ENCODE data around the gene KDM2B.
A peak's percentile ranks its signal among the peaks of the same experiment; 100 is the strongest.

Gene KDM2B

DNA sequence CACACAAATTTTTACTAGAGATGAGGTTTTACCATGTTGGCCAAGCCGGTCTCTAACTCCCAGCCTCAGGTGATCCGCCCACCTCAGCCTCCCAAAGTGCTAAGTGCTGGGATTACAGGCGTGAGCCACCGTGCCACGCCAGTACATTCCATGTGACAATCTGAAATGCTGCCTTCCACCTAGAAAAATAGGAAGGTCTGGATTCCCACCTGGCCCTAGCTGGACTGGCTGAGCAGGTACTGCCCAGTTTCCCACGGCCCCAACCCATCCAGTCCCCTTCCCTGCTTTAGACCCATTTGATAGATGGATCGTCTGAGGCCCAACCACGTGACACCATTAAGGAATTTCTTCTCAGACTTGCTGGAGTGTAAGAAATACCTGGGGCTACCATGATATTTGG is 55.4 kb downstream of the KDM2B start:
- no peak for DNase-seq

GRCh38 chr12:121524196-121524916 is 56.5 kb downstream of the KDM2B start:
- DNase-seq, result peak; percentile 71

DNA sequence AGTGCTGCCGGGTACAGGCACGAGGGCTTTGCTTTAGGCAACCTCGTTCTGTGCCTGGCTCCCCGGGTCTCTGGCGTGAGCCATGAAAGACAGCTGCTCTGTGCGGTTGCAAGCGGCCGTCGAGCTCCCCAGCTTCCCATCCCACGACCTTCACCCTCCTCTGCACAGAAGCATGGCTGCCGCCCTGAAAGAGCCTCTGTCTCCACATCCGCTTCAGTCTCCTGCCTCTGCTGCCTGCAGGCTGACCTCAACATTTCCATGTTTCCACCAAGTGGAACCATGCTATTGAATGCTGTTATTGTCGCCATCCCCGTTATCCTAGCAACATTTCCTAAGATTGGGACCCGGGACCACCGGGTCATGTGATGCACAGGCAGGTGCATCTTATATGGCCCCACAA is 57.1 kb downstream of the KDM2B start:
- no peak for DNase-seq

DNA sequence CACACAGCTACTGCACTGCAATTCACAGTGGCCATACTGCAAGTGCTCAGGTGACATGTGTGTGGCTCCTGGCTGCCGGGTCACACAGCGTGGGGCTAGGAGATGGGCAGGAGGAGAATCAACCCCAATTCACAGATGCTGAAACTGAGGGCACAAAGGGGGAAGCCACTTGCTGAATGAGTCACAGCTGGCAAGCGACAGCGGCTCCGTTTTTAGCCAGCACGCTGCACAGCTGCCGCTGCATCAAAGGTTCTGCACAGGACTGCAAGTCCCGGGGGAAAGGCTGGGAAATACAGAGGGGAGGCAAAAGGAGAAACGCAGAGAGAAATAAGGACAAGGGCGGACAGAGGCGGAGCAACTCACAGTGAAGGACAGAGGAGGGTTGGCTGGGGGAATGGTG is 57.9 kb downstream of the KDM2B start:
- no peak for DNase-seq

GRCh38 chr12:121520586-121521086 is 60.2 kb downstream of the KDM2B start:
- peak; percentile 41 for DNase-seq

- no peak for DNase-seq
Measured at GRCh38 chr12:121520119-121520518, 60.7 kb downstream of the KDM2B start.

- DNase-seq, result no peak
Measured at GRCh38 chr12:121519227-121519626, 61.6 kb downstream of the KDM2B start.

DNA sequence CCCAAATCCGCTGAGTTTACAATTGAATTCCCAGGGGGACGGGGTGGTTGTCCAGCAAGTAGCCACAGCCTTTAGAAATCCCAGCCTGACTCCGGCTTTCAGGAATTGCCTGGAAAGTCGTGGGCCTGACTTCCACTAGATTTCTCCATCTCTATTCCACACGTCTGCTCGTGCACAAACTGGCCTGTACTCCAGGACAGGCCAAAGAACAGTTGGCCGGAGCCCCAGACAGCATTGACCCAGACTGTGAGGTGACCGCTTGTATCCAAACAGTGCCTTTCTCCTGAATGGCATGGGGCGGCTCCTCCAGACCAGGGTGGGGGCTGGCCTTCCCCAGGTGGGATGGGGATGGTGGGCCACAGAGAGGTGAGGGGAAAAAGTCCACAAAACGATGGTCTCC is 62.2 kb downstream of the KDM2B start:
- DNase-seq, result no peak

DNA sequence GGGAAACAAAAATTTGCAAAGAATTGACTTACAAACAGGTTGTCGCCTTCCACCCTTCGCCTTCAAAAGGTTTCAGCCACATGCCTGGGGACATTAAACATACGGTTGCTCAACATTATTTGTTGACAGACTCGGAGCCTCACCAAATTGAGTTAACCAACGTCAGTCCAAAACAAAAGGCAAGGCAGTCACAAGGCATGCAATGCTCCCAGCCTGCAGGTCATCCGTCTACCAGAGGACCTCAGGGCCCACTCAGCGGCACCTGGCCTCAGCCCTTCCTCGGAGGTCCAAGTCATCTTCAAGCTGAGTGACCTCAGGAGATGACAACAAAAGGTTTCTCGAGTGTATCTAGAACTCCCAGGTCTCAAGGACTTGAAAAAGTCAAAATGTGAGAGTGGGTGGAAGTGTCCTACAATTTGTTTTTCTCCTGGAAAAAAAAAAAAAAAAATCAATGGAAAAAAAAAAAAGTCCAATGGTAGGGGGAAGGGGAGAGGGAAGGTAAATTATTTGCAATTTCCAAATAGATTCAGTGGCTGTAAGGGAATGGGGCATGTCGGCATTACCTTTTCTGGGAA is 64.3 kb downstream of the KDM2B start:
- DNase-seq, result no peak

GRCh38 chr12:121515615-121516014 is 65.2 kb downstream of the KDM2B start:
- DNase-seq, result no peak

GRCh38 chr12:121514184-121514742 is 66.6 kb downstream of the KDM2B start:
- DNase-seq, result no peak

- DNase-seq, result peak; percentile 74
Measured at GRCh38 chr12:121513464-121514183, 67.2 kb downstream of the KDM2B start.

DNA sequence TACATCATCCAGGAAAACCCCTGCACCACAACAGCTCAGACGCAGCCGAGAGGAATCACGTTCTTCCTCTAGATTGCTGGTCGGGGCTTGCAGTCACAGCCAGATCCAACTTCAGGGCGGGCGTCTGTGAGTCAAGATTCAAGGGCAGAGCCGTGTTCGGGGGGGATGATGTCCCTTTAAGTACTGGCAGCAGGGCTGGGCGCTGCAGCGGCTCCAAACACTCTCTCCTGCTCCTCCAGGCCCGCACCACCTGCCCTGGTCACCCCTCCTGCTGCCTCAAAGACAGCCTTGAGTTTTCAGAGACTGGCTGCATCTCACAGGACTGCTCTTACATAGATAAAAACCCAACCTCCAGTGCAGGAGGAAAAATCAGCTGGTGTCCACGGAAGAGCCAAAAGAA is 68.3 kb downstream of the KDM2B start:
- no peak for DNase-seq

DNA sequence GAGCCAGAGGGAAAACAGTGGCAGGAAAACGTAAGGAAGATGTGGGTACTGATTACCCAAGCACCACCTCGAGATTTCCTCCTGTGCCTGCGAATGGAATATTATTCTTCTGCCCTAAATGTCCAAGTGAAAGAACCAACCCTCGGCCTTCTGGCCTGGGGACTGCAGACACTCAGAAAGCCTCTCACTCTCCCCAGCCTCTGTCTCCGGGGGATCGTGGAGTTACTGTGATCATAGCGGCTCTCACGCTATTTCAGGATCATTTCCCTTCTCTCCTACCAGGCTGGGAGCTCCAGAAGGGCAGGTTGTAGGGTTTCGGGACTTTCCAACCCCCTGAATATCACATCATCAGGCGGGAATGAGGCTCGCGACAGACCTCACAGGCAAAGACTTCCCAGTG is 68.9 kb downstream of the KDM2B start:
- no peak for DNase-seq

GRCh38 chr12:121509339-121509738 is 71.5 kb downstream of the KDM2B start:
- no peak for DNase-seq

- DNase-seq, result no peak
Measured at GRCh38 chr12:121508533-121508932, 72.3 kb downstream of the KDM2B start.

DNA sequence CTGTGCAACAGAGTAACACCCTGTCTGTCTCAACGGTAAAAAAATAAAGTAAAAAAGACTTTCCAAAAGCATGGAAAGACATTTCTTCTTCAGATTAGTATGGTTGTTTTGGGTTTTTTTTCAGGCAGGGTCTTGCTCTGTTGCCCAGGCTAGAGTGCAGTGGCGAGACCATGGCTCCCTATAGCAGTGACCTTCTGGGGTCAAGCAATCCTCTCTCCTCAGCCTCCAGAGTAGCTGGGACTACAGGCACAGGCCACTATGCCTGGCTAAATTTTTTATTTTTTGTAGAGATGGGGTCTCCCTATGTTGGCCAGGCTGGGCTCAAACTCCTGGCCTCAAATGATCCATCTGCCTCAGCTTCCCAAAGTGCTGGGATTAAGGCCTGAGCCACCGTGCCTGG is 72.8 kb downstream of the KDM2B start:
- DNase-seq, result no peak

DNA sequence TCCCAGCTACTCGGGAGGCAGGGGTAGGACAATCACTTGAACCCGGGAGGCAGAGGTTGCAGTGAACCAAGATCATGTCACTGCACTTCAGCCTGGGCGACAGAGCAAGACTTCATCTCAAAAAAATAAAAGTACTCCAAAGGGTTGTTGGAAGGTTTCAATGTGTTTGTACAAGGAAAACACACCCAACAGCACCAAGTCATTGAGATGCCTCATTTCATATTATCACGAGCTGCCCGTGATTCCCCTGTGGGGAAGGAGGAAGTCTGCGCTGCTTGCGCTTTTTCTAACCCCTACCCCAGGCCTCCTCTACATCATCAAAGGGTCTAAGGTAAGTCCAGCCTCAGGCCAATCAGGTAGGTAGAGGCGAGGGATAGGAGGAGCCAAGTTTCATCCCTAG is 73.6 kb downstream of the KDM2B start:
- no peak for DNase-seq

DNA sequence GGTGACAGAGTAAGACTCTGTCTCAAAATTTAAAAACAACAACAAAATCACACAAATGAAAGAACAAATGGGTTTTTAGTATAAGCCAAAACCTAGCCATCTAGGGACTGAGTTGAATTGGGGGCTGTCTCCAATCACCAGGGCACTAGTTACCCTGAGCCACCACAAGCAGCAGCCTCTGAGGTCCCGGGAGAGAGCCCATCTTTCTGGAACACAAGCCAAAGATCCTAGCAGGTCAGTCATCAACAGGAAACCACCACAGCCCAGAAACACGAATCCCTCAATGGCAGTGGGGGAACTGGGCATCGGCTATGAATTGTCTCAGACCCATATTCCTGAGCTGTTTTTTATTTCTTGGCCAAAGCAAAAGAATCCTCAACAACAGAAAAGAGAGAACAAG is 75.3 kb downstream of the KDM2B start:
- DNase-seq, result no peak

DNA sequence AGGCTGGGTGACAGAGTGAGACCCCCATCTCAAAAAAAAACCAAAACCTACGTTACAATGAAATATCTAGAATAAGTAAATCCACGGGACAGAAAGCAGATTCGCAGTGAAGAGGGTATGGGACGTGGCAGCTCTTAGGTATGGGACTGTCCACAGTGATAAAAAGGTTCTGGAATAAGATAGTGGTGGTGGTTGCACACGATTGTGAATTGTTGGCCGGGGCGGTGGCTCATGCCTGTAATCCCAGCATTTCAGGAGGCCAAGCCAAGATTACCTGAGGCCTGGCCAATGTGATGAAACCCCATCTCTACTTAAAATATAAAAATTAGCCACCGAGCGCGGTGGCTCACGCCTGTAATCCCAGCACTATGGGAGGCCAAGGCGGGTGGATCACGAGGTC is 76.3 kb downstream of the KDM2B start:
- no peak for DNase-seq

- no peak for DNase-seq
Measured at GRCh38 chr12:121503395-121503794, 77.4 kb downstream of the KDM2B start.

DNA sequence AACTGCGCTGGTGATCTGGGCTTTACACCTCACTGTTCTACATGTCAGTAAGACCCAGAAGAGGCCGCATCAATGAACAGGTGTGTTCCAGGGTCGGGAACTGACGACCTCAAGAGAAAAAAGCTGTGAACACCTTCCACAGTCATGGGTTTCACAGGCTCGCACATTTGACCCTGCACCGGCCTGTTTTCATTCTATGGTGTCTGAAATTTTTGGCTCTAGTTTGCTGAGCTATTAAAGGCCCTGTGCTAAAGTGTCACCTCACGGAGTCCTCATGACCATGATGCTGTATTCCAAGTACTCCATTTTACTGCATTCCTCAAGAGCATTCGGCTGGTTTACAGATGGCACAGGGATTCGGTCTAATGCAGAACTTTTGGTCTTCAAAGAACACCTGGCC is 78.9 kb downstream of the KDM2B start:
- no peak for DNase-seq

- DNase-seq, result peak; percentile 88
Measured at GRCh38 chr12:121499929-121500793, 80.7 kb downstream of the KDM2B start.
